Stimulated activated CD4-positive, alpha-beta T cell treated with anti-CD3 and anti-CD28 coated beads, Interleukin-12 subunit alpha, Interleukin-12 subunit beta, amount 100 ng/mL, for 48 hours (primary cell): ENCODE measurements around the gene L1CAM.

Experiments used
- DNase-seq, 3 donors: peaks; one replicate each; pipeline ENCODE4 v3.0.0-alpha.2; 2020; ENCODE audit warnings: low read depth in 2 of 3, low spot score in 1 of 3

L1CAM gene

GRCh38 chrX:153924149-153924861, 38.3 kb upstream of the L1CAM start:
- no peak for DNase-seq

DNA sequence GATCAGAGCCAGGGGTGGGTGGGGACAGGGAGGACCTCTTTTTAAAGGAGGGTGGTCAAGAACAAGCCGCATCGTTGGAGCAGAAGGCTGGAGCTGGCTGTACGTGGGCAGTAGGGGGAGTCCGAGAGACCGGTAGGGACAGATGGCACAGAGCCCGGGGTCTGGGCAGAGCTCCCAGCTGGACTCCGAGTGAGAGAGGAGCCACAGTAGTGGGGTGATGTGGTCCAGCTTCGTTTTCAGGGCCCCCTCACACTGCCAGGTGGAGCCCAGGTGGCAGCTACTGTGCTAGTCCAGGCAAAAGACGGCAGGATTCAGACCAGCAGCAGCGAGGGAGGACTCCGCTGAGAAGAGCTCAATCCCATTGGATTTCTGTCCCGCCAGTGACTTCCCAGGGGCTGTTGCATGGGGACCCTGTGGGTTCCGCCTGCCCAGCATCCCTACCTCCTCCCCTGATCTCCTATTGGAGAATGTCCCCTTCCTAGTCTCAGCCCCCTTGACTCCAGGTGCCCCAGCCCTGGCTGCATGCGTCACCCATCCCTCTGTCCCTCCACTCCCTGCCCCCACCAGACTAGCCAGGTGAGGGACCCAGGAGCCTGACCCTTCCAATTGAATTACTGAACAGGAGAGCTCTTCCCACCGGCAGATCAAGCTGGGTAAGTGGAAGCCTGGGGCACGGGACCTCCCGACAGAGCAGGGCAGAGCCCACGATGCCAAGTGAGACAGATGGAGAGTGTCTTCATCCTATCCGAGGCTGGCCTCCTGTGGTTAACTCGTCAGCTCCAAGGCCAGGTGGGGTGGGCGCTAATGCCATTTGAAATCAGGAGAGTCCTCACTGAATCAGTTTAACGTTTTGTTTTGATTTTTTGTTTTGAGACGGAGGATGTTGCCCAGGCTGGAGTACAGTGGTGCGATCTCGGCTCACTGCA, 37.2 kb upstream of the L1CAM start:
- no peak for DNase-seq

- no peak for DNase-seq
Measured at GRCh38 chrX:153921511-153922446, 35.8 kb upstream of the L1CAM start.

DNA sequence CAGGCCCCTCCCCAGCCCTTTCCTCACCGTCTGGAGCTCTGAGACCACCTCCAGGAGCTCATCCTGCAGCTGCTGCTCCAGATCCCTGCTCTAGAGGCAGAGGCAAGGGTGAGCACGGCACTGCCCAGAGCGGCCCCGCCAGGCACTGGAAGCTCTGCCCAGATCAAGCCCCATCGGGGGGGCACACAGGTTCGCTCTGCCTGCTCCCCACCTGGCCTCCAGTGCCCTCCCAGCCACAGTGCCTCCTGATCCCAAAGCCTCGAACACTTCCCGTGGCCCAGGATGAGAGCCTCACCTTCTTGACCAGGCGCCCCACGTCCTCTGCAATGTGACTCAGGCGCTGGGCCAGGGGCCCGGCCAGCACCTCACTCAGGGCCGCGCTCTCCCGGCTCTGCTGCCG, 35.1 kb upstream of the L1CAM start:
- no peak for DNase-seq

DNA sequence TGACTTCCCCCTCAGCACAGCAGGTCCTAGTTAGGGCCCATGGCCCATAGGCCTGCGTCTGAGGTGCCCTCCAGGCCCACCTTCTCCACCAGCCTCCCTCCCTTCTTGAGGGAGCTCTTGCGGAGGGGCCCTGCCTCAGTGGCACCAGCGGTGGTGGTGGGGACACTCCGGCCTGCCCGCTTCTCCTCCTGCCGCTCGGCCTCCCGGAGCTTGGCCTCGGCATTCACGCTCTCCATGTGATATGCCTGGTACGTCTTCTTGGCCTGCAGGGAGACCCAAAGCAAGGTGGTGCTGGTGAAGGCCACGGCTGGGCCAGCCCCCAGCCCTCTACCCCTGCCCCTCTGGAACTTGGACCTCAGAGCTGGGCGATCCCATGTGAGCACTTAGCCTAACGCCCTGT, 34.6 kb upstream of the L1CAM start:
- DNase-seq, result no peak

- no peak for DNase-seq
Measured at GRCh38 chrX:153919281-153919680, 33.3 kb upstream of the L1CAM start.

- DNase-seq, result no peak
Measured at GRCh38 chrX:153917869-153918268, 31.9 kb upstream of the L1CAM start.

- DNase-seq, result no peak
Measured at GRCh38 chrX:153913701-153914100, 27.7 kb upstream of the L1CAM start.

DNA sequence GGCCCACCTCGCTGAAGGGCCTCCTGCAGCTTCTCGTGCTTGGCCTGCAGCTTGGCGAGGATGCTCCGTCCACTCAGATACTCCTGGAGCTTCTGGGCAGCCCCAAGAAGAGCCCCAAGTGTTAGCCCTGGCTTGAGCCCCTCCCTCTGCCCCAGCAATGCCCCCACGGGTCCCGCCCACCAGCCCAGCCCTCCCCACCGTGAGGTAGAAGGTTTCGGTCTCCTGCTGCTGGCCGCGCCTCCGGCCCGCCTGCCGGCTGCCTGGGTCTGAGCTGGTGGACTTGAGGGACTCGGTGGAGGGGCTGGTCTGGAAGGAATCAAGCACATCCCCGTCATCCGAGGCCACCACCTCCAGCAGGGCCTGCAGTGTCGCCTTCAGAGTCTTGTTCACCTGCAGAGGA, 27.2 kb upstream of the L1CAM start:
- no peak for DNase-seq

DNA sequence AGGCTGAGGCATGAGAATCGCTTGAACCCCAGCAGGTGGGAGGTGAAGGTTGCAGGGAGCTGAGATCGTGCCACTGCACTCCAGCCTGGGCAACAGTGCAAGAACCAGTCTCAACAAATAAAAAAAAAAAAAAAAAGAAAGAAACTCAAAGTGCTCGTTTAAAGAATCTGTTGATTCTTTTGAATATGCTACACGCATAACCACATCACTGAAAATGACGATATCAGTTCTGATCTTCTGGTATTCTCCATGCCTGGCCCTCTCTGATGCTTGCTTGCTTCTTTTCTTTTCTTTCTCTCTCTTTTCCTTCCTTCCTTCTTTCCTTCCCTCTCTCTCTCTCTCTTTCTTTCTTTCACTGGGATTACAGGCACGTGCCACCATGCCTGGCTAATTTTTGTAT, 25.8 kb upstream of the L1CAM start:
- DNase-seq, result no peak

GRCh38 chrX:153910446-153910845, 24.5 kb upstream of the L1CAM start:
- no peak for DNase-seq

- no peak for DNase-seq
Measured at GRCh38 chrX:153909980-153910360, 24.0 kb upstream of the L1CAM start.

DNA sequence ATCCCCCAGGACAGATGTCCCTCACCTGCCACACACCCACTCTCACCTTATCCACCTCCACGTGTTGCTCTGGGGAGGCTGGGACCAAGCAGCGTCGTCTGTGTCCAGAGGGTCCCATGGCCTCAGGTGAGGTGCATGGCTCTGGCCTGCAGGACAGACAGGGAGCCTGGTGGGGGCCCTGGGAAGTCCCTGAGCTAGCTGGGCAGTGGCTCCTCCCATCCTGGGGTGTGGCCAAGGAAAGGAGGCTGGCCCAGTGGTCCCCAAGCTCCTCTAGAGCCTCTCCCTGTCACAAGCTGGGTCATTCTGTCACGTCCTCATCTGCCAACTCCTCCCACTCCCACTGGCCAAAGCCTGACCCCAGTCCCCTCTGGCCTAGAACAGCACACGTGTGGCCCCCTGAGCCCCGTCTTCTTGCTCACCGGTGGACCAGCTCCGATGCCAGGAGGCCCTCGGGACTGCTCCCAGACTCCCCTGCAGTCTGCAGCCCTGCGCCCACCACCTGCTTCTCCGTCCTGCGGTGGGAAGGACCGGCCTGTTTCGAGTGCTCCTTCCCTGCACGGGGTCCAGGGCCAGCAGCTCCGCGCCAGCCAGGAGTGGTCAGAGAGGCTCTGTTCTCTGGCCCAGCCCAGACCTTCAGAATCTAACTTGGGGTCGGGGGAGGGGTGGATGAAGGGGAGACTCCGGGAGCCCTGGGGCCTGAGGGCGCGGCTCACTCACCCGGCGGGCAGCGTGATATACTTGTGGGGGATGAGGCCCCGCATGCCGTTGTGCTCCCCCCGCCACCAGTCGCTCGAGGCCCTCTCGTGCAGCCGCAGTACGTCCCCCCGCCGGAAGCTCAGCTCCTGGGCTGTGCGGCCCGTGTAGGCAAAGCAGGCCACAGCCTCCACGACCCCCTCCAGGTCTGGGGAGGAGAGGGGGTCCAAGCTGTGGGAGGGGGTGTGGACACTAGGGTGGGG, 23.3 kb upstream of the L1CAM start:
- no peak for DNase-seq

- DNase-seq, result no peak
Measured at GRCh38 chrX:153908219-153908860, 22.4 kb upstream of the L1CAM start.

DNA sequence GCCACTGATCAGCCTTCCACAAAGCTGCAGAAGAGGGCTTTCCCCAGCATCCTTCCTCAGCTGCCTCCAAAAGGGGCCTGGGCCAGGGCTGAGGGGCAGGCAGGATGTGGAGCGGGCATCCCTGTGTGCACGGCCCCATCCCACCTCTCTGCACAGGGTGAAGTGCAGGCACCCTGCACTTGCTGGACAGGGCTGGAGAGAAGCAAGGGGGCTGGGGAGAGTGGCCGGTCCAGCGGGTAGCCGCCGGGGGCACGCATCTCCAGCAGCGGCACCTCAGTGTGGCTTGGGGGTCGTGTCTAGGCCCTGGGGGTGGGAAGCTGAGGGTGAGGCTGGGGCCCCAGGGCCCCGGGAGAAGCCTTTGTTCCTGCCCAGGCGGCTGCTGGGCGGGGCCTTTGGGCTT, 21.5 kb upstream of the L1CAM start:
- no peak for DNase-seq

- DNase-seq, result no peak
Measured at GRCh38 chrX:153906126-153906917, 20.3 kb upstream of the L1CAM start.

DNA sequence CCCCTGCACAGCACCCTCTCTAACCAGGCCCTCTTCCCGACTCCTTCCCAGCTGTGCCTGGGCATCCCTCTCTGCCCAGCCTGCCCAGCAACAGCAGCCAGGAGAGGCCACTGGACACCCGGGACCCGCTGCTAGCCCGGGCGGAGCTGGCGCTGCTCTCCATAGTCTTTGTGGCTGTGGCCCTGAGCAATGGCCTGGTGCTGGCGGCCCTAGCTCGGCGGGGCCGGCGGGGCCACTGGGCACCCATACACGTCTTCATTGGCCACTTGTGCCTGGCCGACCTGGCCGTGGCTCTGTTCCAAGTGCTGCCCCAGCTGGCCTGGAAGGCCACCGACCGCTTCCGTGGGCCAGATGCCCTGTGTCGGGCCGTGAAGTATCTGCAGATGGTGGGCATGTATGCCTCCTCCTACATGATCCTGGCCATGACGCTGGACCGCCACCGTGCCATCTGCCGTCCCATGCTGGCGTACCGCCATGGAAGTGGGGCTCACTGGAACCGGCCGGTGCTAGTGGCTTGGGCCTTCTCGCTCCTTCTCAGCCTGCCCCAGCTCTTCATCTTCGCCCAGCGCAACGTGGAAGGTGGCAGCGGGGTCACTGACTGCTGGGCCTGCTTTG, 19.6 kb upstream of the L1CAM start:
- no peak for DNase-seq
